Mucosa of rectum (tissue), 2 donors: ENCODE measurements around the gene FIP1L1.

ENCODE experiments used
- H3K27ac ChIP-seq, 2 donors: one replicate each; pipeline ENCODE4 v1.7.0; 2013; ENCODE audit warnings: inconsistent platforms in 2 of 2, low read depth in 2 of 2, low read length in 2 of 2
- H3K27me3 ChIP-seq, 2 donors: one replicate each; pipeline ENCODE4 v1.7.0; 2013; ENCODE audit warnings: low read length in 2 of 2; ENCODE audit not compliant: control insufficient read depth in 2 of 2, insufficient read depth in 2 of 2
- H3K36me3 ChIP-seq, 2 donors: one replicate each; pipeline ENCODE4 v1.7.0; 2013; ENCODE audit warnings: low read length in 2 of 2; ENCODE audit not compliant: control insufficient read depth in 2 of 2, insufficient read depth in 2 of 2
- H3K4me1 ChIP-seq, 2 donors: one replicate each; pipeline ENCODE4 v1.7.0; 2013; ENCODE audit warnings: low read length in 2 of 2, mild to moderate bottlenecking in 1 of 2; ENCODE audit not compliant: control insufficient read depth in 2 of 2, insufficient read depth in 2 of 2
- H3K4me3 ChIP-seq, 2 donors: one replicate each; pipeline ENCODE4 v1.7.0; 2013; ENCODE audit warnings: low read length in 2 of 2
- H3K9ac ChIP-seq, 2 donors: one replicate each; pipeline ENCODE4 v1.7.0; 2013; ENCODE audit warnings: low read length in 2 of 2, low read depth in 1 of 2, mild to moderate bottlenecking in 1 of 2
- H3K9me3 ChIP-seq, 2 donors: one replicate each; pipeline ENCODE4 v1.7.0; 2013; ENCODE audit warnings: low read length in 2 of 2; ENCODE audit not compliant: control insufficient read depth in 2 of 2
- donor health status: healthy.
- donor health status: Normal muscosa, but diverticular disease.

Gene FIP1L1

GRCh38 chr4:53480909-53481308 lies 103.5 kb downstream of the FIP1L1 start:
- peaks cover 4 to 8% of the 10 kb centered on the region in 2 donors for H3K36me3 ChIP-seq

GRCh38 chr4:53481586-53481985 lies 104.1 kb downstream of the FIP1L1 start:
- no peaks in the 10 kb centered on the region for H3K9me3 ChIP-seq
- peaks cover 0 to 3% of the 10 kb centered on the region in 2 donors for H3K36me3 ChIP-seq
- no peak overlapping the region for H3K4me3 ChIP-seq
- no peak overlapping the region for H3K9ac ChIP-seq
- no peaks in the 10 kb centered on the region for H3K4me1 ChIP-seq
- H3K27ac ChIP-seq = no peak overlapping the region
- no peaks in the 10 kb centered on the region for H3K27me3 ChIP-seq

More at GRCh38 chr4:53480909-53481308, 103.5 kb downstream of the FIP1L1 start:
- Histone ChIP-seq H3K27me3 (no peaks in the 10 kb centered on the region), H3K27ac (no peak overlapping the region), H3K9me3 (no peaks in the 10 kb centered on the region), H3K4me3 (no peak overlapping the region), H3K4me1 (no peaks in the 10 kb centered on the region), H3K9ac (no peak overlapping the region)

GRCh38 chr4:53483250-53483649 lies 105.8 kb downstream of the FIP1L1 start:
- no peaks in the 10 kb centered on the region for H3K4me1 ChIP-seq
- no peak overlapping the region for H3K27ac ChIP-seq
- H3K4me3 ChIP-seq = no peak overlapping the region
- H3K9ac ChIP-seq = no peak overlapping the region
- no peaks in the 10 kb centered on the region for H3K9me3 ChIP-seq
- peaks cover 0 to 2% of the 10 kb centered on the region in 2 donors for H3K36me3 ChIP-seq
- H3K27me3 ChIP-seq = no peaks in the 10 kb centered on the region

GRCh38 chr4:53484911-53485657 lies 107.6 kb downstream of the FIP1L1 start:
- H3K9me3 ChIP-seq = no peaks in the 10 kb centered on the region
- no peak overlapping the region for H3K9ac ChIP-seq
- H3K27ac ChIP-seq = no peak overlapping the region
- H3K4me3 ChIP-seq = no peak overlapping the region
- H3K36me3 ChIP-seq = no peaks in the 10 kb centered on the region
- H3K27me3 ChIP-seq = no peaks in the 10 kb centered on the region
- no peaks in the 10 kb centered on the region for H3K4me1 ChIP-seq

- Histone ChIP-seq H3K27me3 (no peaks in the 10 kb centered on the region), H3K4me3 (no peak overlapping the region), H3K27ac (no peak overlapping the region), H3K9ac (no peak overlapping the region), H3K9me3 (no peaks in the 10 kb centered on the region), H3K4me1 (no peaks in the 10 kb centered on the region), H3K36me3 (no peaks in the 10 kb centered on the region)
Measured at GRCh38 chr4:53485658-53486040, 108.2 kb downstream of the FIP1L1 start.

GRCh38 chr4:53487766-53488165 lies 110.3 kb downstream of the FIP1L1 start:
- Histone ChIP-seq H3K36me3 (no peaks in the 10 kb centered on the region), H3K4me3 (no peak overlapping the region)

GRCh38 chr4:53489279-53489889 lies 111.9 kb downstream of the FIP1L1 start:
- no peaks in the 10 kb centered on the region for H3K4me1 ChIP-seq

More at GRCh38 chr4:53487766-53488165, 110.3 kb downstream of the FIP1L1 start:
- Histone ChIP-seq H3K9ac (no peak overlapping the region), H3K4me1 (no peaks in the 10 kb centered on the region), H3K27me3 (no peaks in the 10 kb centered on the region), H3K9me3 (no peaks in the 10 kb centered on the region), H3K27ac (no peak overlapping the region)

GRCh38 chr4:53490161-53490956 lies 112.9 kb downstream of the FIP1L1 start:
- no peaks in the 10 kb centered on the region for H3K4me1 ChIP-seq
- H3K9me3 ChIP-seq = no peaks in the 10 kb centered on the region
- no peak overlapping the region for H3K9ac ChIP-seq
- H3K27ac ChIP-seq = peak overlapping the region; percentile 45 to 47
- H3K36me3 ChIP-seq = peaks cover 2 to 6% of the 10 kb centered on the region in 2 donors
- H3K4me3 ChIP-seq = no peak overlapping the region
- no peaks in the 10 kb centered on the region for H3K27me3 ChIP-seq

More at GRCh38 chr4:53489279-53489889, 111.9 kb downstream of the FIP1L1 start:
- Histone ChIP-seq H3K4me3 (no peak overlapping the region), H3K27ac (no peak overlapping the region), H3K9me3 (no peaks in the 10 kb centered on the region), H3K36me3 (peaks cover 2 to 6% of the 10 kb centered on the region in 2 donors), H3K9ac (no peak overlapping the region), H3K27me3 (no peaks in the 10 kb centered on the region)

GRCh38 chr4:53490965-53491622 lies 113.7 kb downstream of the FIP1L1 start:
- peaks cover 3 to 6% of the 10 kb centered on the region in 2 donors for H3K36me3 ChIP-seq
- H3K9me3 ChIP-seq = no peaks in the 10 kb centered on the region
- H3K4me1 ChIP-seq = no peaks in the 10 kb centered on the region
- no peaks in the 10 kb centered on the region for H3K27me3 ChIP-seq
- peak overlapping the region in 1 of 2 donors; percentile 47 for H3K27ac ChIP-seq
- no peak overlapping the region for H3K9ac ChIP-seq
- no peak overlapping the region for H3K4me3 ChIP-seq
